HEK293 (cell line): ENCODE results near the gene LGI4.

Experiments used
- CTCF ChIA-PET: fragments of 350-600 bp; formaldehyde crosslinking; extraction: SDS; loops from one replicate; lab custom pipeline; 2021; ENCODE audit warnings: antibody characterized with exemption; lab: Yijun Ruan, JAX
- POLR2A ChIA-PET: fragments of 300-600 bp; formaldehyde crosslinking; extraction: SDS; loops from one replicate; lab custom pipeline; 2020; ENCODE audit warnings: antibody characterized with exemption, inconsistent platforms; lab: Yijun Ruan, JAX
- H3K27ac ChIP-seq: fragments of 200-500 bp; sonication (Bioruptor generic); 2 replicates; pipeline ENCODE4 v1.5.1; 2014; ENCODE audit warnings: low read depth, low read length, control low read depth, inconsistent platforms; ENCODE audit errors: extremely low read depth
- H3K36me3 ChIP-seq, 2 experiments: fragments of 200-500 bp in 1 of 2; sonication (Bioruptor generic) in 1 of 2; 1 replicate in 1 of 2; 2 replicates in 1 of 2; pipeline ENCODE4 v1.5.1; 2014 to 2017; ENCODE audit warnings: inconsistent platforms in 2 of 2, low read length in 2 of 2; ENCODE audit not compliant: control insufficient read depth in 2 of 2, insufficient read depth in 1 of 2
- H3K4me1 ChIP-seq: fragments of 200-500 bp; sonication (Bioruptor generic); 2 replicates; pipeline ENCODE4 v1.5.1; 2014; ENCODE audit warnings: mild to moderate bottlenecking, low read length, inconsistent platforms; ENCODE audit not compliant: control insufficient read depth, insufficient read depth
- H3K4me3 ChIP-seq: 2 replicates; pipeline ENCODE4 v1.5.1; 2011; ENCODE audit warnings: low read depth, mild to moderate bottlenecking, control low read depth, low read length, moderate library complexity
- H3K9me3 ChIP-seq: fragments of 200-500 bp; sonication (Bioruptor generic); 2 replicates; pipeline ENCODE4 v1.5.1; 2014; ENCODE audit warnings: low read depth, low read length, inconsistent platforms; ENCODE audit not compliant: control insufficient read depth, insufficient read depth
- EGR2 ChIP-seq: fragments of 450-650 bp; formaldehyde crosslinking; IDR thresholded peaks from 2 replicates; pipeline ENCODE4 v1.5.1; 2016; ENCODE audit warnings: low read depth, missing biosample characterization, missing genetic modification characterization
- PRDM1 ChIP-seq: fragments of 450-650 bp; formaldehyde crosslinking; IDR thresholded peaks from 2 replicates; pipeline ENCODE4; 2016; ENCODE audit warnings: missing biosample characterization, missing genetic modification characterization
- SETDB1 ChIP-seq: IDR thresholded peaks from one replicate; pipeline ENCODE4 v1.6.1; 2017; ENCODE audit warnings: mild to moderate bottlenecking, low read length, moderate library complexity, mixed read lengths; ENCODE audit not compliant: insufficient read length
- ZBTB17 ChIP-seq: fragments of 450-650 bp; formaldehyde crosslinking; IDR thresholded peaks from 2 replicates; pipeline ENCODE4 v1.5.1; 2016; ENCODE audit warnings: missing biosample characterization, missing genetic modification characterization
- ZBTB8A ChIP-seq: fragments of 450-650 bp; formaldehyde crosslinking; IDR thresholded peaks from 2 replicates; pipeline ENCODE4 v1.5.1; 2016; ENCODE audit warnings: missing biosample characterization, missing genetic modification characterization
- ZNF121 ChIP-seq: fragments of 450-650 bp; formaldehyde crosslinking; IDR thresholded peaks from 2 replicates; pipeline ENCODE4 v1.5.1; 2016; ENCODE audit warnings: missing biosample characterization, missing genetic modification characterization
- ZNF132 ChIP-seq: fragments of 450-650 bp; formaldehyde crosslinking; IDR thresholded peaks from 2 replicates; pipeline ENCODE4 v1.5.1; 2017; ENCODE audit warnings: missing biosample characterization, missing genetic modification characterization, borderline replicate concordance
- ZNF146 ChIP-seq: fragments of 450-650 bp; formaldehyde crosslinking; IDR thresholded peaks from 2 replicates; pipeline ENCODE4 v1.5.1; 2016; ENCODE audit warnings: missing biosample characterization, missing genetic modification characterization
- ZNF155 ChIP-seq: fragments of 450-650 bp; formaldehyde crosslinking; IDR thresholded peaks from 2 replicates; pipeline ENCODE4 v1.5.1; 2016; ENCODE audit warnings: missing biosample characterization, missing genetic modification characterization
- ZNF2 ChIP-seq: fragments of 450-650 bp; formaldehyde crosslinking; IDR thresholded peaks from 2 replicates; pipeline ENCODE4 v1.5.1; 2016; ENCODE audit warnings: missing biosample characterization, missing genetic modification characterization
- ZNF214 ChIP-seq: fragments of 450-650 bp; formaldehyde crosslinking; IDR thresholded peaks from 2 replicates; pipeline ENCODE4 v1.5.1; 2017; ENCODE audit warnings: missing biosample characterization, mild to moderate bottlenecking, missing genetic modification characterization, borderline replicate concordance
- ZNF335 ChIP-seq: fragments of 450-650 bp; formaldehyde crosslinking; conservative IDR thresholded peaks from 2 replicates; pipeline ENCODE4 v1.5.1; 2016; ENCODE audit warnings: missing biosample characterization, missing genetic modification characterization
- ZNF354C ChIP-seq: fragments of 450-650 bp; formaldehyde crosslinking; IDR thresholded peaks from 2 replicates; pipeline ENCODE4 v1.5.1; 2016; ENCODE audit warnings: missing biosample characterization, missing genetic modification characterization, low read depth, borderline replicate concordance
- ZNF366 ChIP-seq: fragments of 450-650 bp; formaldehyde crosslinking; conservative IDR thresholded peaks from 2 replicates; pipeline ENCODE4 v1.5.1; 2016; ENCODE audit warnings: missing biosample characterization, missing genetic modification characterization
- ZNF510 ChIP-seq: fragments of 450-650 bp; formaldehyde crosslinking; IDR thresholded peaks from 2 replicates; pipeline ENCODE4 v1.5.1; 2018; ENCODE audit warnings: mild to moderate bottlenecking, missing genetic modification characterization, missing biosample characterization; ENCODE audit not compliant: insufficient replicate concordance
- ZNF521 ChIP-seq: fragments of 450-650 bp; formaldehyde crosslinking; IDR thresholded peaks from 2 replicates; pipeline ENCODE4 v1.5.1; 2017; ENCODE audit warnings: missing biosample characterization, mild to moderate bottlenecking, missing genetic modification characterization
- ZNF529 ChIP-seq: fragments of 450-650 bp; formaldehyde crosslinking; IDR thresholded peaks from 2 replicates; pipeline ENCODE4 v1.5.1; 2017; ENCODE audit warnings: missing genetic modification characterization, missing biosample characterization; ENCODE audit not compliant: insufficient replicate concordance
- ZNF654 ChIP-seq: fragments of 450-650 bp; formaldehyde crosslinking; IDR thresholded peaks from 2 replicates; pipeline ENCODE4 v1.5.1; 2016; ENCODE audit warnings: low read depth, missing biosample characterization, missing genetic modification characterization
- ZNF76 ChIP-seq: fragments of 450-650 bp; formaldehyde crosslinking; IDR thresholded peaks from 2 replicates; pipeline ENCODE4; 2016; ENCODE audit warnings: low read depth, missing biosample characterization, missing genetic modification characterization, borderline replicate concordance
- ZNF791 ChIP-seq: fragments of 450-650 bp; formaldehyde crosslinking; IDR thresholded peaks from 2 replicates; pipeline ENCODE4 v1.5.1; 2016; ENCODE audit warnings: missing biosample characterization, missing genetic modification characterization
- TF ChIP-seq, protein P1 (sequence below): fragments of 450-650 bp; formaldehyde crosslinking; IDR thresholded peaks from 2 replicates; pipeline ENCODE4 v1.5.1; 2017; ENCODE audit warnings: missing biosample characterization, missing genetic modification characterization
- TF ChIP-seq, protein P2 (sequence below): fragments of 450-650 bp; formaldehyde crosslinking; IDR thresholded peaks from 2 replicates; pipeline ENCODE4 v1.5.1; 2017; ENCODE audit warnings: missing biosample characterization, missing genetic modification characterization
- TF ChIP-seq, protein P3 (sequence below): fragments of 450-650 bp; formaldehyde crosslinking; IDR thresholded peaks from 2 replicates; pipeline ENCODE4 v1.5.1; 2017; ENCODE audit warnings: missing biosample characterization, missing genetic modification characterization
- TF ChIP-seq, protein P4 (sequence below): fragments of 450-650 bp; formaldehyde crosslinking; IDR thresholded peaks from 2 replicates; pipeline ENCODE4 v1.5.1; 2017; ENCODE audit warnings: missing biosample characterization, mild to moderate bottlenecking, missing genetic modification characterization, moderate library complexity

The LGI4 gene

DNA sequence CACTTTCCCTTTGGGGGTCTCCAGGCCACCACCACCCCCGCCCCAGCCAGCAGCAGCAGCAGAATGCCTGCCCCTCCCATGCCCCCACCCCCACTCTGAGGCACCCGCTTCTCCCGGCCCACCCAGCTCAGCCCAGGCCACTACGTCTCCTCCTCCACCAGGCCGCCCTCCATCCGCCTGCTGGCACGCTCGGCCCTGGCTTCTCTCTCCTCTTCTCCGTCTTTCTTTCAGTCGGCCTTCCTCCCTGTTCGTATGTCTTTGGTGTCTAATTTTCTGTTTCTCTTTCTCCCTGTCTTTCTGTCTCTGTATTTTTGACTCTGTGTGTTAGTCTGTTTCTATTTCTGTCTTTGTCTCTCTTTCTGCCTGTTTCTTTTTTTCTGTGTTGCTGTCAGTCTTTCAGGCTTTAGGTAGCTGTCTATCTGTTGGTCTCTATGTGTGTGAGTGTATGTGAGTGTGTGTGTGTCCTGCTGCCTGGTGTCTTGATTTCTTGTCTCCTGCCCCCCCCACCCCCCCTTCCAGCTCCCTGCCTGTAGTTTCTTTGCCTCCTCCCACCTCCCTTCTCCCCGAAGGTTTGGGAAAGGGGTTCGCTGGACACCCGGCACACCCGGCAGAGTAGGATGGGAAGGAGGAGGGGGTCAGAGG is at the start of gene LGI4:
LGI4 (minus strand) TSS at position 459 of the 642 bp plus-strand sequence; CDS start at position 80, 379 bp downstream.
- no peaks in the 10 kb centered on the region for H3K36me3 ChIP-seq
- ChIA-PET POLR2A (interaction anchor here (0.9 to 1.3 kb wide), 4 partner anchors 10 to 79 kb away, joined by 3 to 4 read pairs (median 4); partner anchors contain the start of gene FXYD5), CTCF (interaction anchor here (0.5 to 5.5 kb wide), 31 partner anchors 7 to 1009 kb away, joined by 3 to 108 read pairs (median 7); partner anchors contain the start of genes FXYD3 and FXYD5)
- no peak within 1 kb of the TSS for H3K4me3 ChIP-seq
- H3K9me3 ChIP-seq, result no peaks in the 10 kb centered on the region
- H3K27ac ChIP-seq, result no peak within 1 kb of the TSS; the same call in 1 of the 2 replicates
- 0 out of 2 replicates have a peak, but pooled peaks have one; percentile 6 for TF ChIP-seq EGR2 (tag by site-specific recombination)
- TF ChIP-seq, protein P1, sequence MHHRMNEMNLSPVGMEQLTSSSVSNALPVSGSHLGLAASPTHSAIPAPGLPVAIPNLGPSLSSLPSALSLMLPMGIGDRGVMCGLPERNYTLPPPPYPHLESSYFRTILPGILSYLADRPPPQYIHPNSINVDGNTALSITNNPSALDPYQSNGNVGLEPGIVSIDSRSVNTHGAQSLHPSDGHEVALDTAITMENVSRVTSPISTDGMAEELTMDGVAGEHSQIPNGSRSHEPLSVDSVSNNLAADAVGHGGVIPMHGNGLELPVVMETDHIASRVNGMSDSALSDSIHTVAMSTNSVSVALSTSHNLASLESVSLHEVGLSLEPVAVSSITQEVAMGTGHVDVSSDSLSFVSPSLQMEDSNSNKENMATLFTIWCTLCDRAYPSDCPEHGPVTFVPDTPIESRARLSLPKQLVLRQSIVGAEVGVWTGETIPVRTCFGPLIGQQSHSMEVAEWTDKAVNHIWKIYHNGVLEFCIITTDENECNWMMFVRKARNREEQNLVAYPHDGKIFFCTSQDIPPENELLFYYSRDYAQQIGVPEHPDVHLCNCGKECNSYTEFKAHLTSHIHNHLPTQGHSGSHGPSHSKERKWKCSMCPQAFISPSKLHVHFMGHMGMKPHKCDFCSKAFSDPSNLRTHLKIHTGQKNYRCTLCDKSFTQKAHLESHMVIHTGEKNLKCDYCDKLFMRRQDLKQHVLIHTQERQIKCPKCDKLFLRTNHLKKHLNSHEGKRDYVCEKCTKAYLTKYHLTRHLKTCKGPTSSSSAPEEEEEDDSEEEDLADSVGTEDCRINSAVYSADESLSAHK (tag by site-specific recombination), result peak; percentile 83
- TF ChIP-seq ZNF335, result peak; percentile 76
- TF ChIP-seq ZNF214, result no peak
- peak; percentile 96 for TF ChIP-seq ZNF521 (tag by site-specific recombination)
- no peak for TF ChIP-seq ZNF2
- TF ChIP-seq ZBTB8A (tag by site-specific recombination), result no peak
- peak; percentile 54; the same call in 1 of the 2 replicates for TF ChIP-seq ZNF366 (tag by site-specific recombination)
- peaks cover 3% of the 10 kb centered on the region for H3K4me1 ChIP-seq

DNA sequence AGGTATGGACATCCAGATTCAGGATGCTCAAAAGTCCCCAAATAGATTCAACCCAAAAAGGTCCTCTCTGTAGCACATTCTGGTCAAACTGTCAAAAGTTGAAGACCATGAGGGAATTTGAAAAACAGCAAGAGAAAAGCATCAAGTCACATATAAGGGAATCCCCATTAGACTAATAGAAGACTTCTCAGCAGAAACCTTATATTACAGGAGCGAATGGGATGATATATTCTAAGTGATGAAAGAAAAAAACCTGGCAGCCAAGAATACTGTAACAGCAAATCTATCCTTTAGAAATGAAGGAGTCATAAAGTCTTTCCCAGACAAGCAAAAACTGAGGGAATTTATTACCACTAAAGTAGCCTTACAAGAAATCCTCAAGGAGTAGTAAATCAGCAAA is 49.4 kb upstream of the LGI4 start:
- peaks cover 7% of the 10 kb centered on the region for H3K9me3 ChIP-seq
- TF ChIP-seq ZNF791 (tag by site-specific recombination), result peak; percentile 82
- TF ChIP-seq SETDB1, result peak; percentile 80
- no peak for TF ChIP-seq ZNF510 (tag by site-specific recombination)
- no peak for TF ChIP-seq ZNF121 (tag by site-specific recombination)
- no peak for TF ChIP-seq ZBTB17 (tag by site-specific recombination)
- no peak for TF ChIP-seq ZNF132
- TF ChIP-seq, all 188 proteins: peak for 2
- no peaks in the 10 kb centered on the region for H3K36me3 ChIP-seq
- CTCF ChIA-PET, result interaction anchor here (1.0 kb wide), 2 partner anchors 8 to 42 kb away, joined by 4 read pairs; no protein-coding TSS in a partner anchor
- H3K4me1 ChIP-seq, result no peaks in the 10 kb centered on the region
- no peak overlapping the region for H3K4me3 ChIP-seq
- POLR2A ChIA-PET, result no interaction called here
- H3K27ac ChIP-seq, result no peak overlapping the region

DNA sequence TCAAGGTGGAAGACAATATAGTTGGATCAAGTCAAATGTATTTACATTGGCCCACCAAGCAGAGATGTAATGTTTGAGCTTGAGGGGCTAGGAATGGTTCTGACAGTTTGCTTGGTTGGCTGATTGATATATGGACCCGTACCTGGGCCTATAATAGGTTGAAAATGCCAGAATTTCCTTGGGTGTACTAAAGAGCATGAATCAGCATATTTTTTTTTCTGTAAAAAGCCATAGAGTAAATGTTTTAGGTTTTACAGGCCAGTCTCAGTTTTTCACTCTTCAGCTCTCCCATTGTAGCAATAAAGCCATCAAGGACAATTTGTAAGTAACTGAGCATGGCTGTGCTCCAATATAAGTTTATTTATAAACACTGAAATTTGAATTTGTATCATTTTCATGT is 46.5 kb upstream of the LGI4 start:
- Histone ChIP-seq H3K27ac (no peak overlapping the region), H3K36me3 (no peaks in the 10 kb centered on the region), H3K9me3 (peaks cover 7% of the 10 kb centered on the region), H3K4me3 (no peak overlapping the region), H3K4me1 (no peaks in the 10 kb centered on the region)
- ChIA-PET POLR2A (interaction anchor here (0.6 kb wide), 1 partner anchor 21 kb away, joined by 3 read pairs; no protein-coding TSS in a partner anchor), CTCF (interaction anchor here (0.7 to 4.2 kb wide), 11 partner anchors 13 to 138 kb away, joined by 3 to 32 read pairs (median 4); partner anchors contain the start of genes FXYD7 and LGI4)
- TF ChIP-seq ZNF146 (tag by site-specific recombination) (no peak), ZNF654 (tag by site-specific recombination) (no peak), ZNF214 (no peak), ZNF76 (tag by site-specific recombination) (no peak), ZNF155 (tag by site-specific recombination) (no peak), ZNF529 (no peak), PRDM1 (tag by site-specific recombination) (no peak), ZNF354C (no peak)
- TF ChIP-seq, protein P2, sequence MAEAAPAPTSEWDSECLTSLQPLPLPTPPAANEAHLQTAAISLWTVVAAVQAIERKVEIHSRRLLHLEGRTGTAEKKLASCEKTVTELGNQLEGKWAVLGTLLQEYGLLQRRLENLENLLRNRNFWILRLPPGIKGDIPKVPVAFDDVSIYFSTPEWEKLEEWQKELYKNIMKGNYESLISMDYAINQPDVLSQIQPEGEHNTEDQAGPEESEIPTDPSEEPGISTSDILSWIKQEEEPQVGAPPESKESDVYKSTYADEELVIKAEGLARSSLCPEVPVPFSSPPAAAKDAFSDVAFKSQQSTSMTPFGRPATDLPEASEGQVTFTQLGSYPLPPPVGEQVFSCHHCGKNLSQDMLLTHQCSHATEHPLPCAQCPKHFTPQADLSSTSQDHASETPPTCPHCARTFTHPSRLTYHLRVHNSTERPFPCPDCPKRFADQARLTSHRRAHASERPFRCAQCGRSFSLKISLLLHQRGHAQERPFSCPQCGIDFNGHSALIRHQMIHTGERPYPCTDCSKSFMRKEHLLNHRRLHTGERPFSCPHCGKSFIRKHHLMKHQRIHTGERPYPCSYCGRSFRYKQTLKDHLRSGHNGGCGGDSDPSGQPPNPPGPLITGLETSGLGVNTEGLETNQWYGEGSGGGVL (tag by site-specific recombination), result no peak
- TF ChIP-seq, protein P3, sequence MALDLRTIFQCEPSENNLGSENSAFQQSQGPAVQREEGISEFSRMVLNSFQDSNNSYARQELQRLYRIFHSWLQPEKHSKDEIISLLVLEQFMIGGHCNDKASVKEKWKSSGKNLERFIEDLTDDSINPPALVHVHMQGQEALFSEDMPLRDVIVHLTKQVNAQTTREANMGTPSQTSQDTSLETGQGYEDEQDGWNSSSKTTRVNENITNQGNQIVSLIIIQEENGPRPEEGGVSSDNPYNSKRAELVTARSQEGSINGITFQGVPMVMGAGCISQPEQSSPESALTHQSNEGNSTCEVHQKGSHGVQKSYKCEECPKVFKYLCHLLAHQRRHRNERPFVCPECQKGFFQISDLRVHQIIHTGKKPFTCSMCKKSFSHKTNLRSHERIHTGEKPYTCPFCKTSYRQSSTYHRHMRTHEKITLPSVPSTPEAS (tag by site-specific recombination), result no peak
- TF ChIP-seq, protein P4, sequence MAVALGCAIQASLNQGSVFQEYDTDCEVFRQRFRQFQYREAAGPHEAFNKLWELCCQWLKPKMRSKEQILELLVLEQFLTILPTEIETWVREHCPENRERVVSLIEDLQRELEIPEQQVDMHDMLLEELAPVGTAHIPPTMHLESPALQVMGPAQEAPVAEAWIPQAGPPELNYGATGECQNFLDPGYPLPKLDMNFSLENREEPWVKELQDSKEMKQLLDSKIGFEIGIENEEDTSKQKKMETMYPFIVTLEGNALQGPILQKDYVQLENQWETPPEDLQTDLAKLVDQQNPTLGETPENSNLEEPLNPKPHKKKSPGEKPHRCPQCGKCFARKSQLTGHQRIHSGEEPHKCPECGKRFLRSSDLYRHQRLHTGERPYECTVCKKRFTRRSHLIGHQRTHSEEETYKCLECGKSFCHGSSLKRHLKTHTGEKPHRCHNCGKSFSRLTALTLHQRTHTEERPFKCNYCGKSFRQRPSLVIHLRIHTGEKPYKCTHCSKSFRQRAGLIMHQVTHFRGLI (tag by site-specific recombination), result no peak
